Measurements from ENCODE around the gene MYBPC3.

The MYBPC3 gene

DNA sequence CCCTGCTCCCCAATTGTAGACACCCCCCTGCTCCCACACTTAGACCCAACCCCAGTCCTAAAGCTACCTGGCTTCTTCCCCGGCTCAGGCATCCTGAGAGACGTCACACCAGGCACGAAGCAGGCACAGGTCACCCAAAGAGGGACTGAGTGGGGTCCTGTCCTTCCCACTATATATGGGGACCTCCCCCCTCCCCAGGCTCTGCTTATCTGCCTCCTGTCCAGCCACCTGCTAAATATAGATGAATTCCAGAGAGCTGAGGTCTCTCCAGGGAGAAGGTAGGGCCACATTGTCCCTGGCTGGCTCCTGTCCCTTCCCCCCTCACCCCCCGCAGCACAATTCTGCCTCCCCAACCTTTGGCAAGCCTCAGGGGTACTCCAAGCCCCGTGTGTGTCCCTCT lies at the start of gene MYBPC3:
Gene MYBPC3, minus strand, starts transcription at position 147 of the 400 bp plus-strand sequence. Its CDS starts 55 bp downstream, at position 92.
- FAIRE-seq (no peak), DNase-seq (ENCODE audit: insufficient read length, low spot score) (no peak)
- TF ChIP-seq POLR2A (IDR thresholded peaks at IDR 0.05; ENCODE audit: low read depth, low read length) = no peak

DNA sequence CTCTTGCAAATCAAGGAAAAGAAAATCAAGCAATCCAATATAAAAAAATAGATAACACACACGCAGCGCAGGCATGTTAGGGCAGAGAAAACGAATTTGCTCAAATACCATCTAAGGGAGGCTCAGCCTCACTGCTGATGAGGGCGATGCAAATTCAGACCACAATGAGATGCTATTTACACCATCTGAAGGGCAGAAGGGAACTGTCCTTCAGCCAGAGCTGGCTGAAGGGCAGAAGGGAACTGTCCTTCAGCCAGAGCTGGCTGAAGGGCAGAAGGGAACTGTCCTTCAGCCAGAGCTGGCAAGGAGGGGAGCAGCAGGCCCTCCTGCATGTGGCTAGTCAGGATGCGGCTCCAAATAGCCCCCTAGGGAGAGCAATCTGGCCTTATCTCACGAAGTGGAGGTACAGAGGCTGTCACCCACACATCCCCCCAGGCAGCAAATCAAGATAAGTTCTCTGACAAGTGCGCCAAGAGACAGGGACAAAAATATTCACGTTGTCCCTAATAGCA lies 48.3 kb upstream of the MYBPC3 start:
- TF ChIP-seq POLR2A (IDR thresholded peaks at IDR 0.05; ENCODE audit: low read depth, low read length) = no peak
- FAIRE-seq = no peak
- no peak for DNase-seq (ENCODE audit: insufficient read length, low spot score)

DNA sequence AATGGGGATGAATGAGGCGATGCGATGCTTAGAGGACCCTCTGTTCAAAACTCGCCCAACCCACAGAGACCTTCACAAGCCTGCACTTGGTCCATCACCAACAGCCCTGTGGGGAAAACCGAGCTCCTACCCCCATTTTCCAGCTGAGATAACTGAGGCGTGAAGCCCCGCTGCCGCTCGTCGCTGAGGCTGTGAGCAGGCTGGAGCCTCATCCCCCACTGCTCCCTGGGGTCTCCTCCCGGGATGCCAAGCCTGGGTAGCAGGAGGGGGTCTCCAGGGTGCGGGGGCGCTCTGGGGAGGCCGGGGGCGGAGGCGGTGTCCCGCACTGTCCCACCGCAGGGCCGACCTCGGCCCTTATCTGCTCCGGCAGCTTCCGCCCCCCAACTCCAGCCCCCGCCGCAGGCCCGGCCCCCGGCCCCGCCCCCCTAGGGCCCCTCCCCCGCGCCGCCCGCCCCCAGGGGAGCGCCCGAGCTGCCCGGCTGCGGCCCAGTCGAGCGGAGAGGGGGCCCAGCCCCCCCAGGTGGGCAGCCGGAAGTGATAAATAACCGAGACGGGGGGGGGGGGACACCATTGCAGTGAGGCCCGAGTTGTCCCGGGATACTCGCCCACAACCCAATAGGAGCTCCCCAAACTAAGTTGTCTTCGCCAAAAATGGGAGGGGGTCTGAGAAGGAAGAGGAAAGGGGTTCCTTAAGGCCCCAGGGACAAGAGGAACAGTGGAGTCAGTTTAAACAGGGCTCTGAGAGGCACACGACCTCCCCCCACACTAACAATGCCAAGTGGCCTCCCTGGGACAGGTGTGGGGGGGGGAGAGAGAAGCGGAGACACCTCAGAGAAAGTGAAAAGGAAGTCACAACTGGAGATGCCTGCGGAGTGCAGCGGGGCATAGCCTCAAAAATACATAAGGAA lies 47.6 kb upstream of the MYBPC3 start:
- DNase-seq (ENCODE audit: insufficient read length, low spot score) (no peak), FAIRE-seq (no peak)
- no peak for TF ChIP-seq POLR2A (IDR thresholded peaks at IDR 0.05; ENCODE audit: low read depth, low read length)

DNA sequence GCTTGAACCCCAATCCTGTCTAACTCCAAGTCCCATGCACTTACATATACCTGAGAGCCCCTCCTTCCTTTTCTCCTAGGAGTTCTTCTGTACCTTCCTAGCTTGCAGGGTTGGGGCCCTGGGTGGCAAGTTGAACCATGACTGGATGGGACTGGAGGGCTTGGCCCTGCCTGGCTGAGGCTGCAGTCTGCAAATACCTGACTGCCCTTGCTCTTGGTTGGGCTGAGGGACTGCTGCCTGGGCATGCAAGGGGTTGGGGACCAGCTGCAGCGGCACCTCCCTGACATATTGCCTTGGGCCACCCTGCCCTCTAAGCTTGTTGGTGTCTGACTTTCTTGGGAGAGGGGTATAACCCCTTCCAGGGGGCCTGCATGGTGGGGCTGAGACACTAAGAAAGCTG lies 46.0 kb upstream of the MYBPC3 start:
- FAIRE-seq = no peak
- no peak for TF ChIP-seq POLR2A (IDR thresholded peaks at IDR 0.05; ENCODE audit: low read depth, low read length)
- DNase-seq (ENCODE audit: insufficient read length, low spot score) = no peak

DNA sequence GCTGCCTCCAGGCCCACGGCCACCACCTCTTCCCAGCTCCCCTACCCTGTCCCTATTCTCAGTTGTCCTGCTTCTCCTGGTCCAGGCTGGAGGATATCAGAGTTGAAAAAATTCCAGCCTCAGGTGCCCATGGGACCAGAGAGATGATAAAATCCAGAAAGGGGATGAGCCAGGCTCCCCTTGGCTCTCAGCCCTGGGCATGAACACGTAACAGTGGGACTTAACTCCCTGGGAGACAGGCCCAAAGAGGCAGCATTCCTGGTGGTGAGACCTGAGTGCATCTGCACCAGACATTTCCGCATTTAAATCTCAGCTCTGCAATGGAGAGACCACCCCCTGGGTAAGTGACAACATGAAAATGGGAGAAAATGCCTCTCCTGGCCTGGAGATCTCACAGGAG lies 45.5 kb upstream of the MYBPC3 start:
- FAIRE-seq (no peak), DNase-seq (ENCODE audit: insufficient read length, low spot score) (no peak)
- no peak for TF ChIP-seq POLR2A (IDR thresholded peaks at IDR 0.05; ENCODE audit: low read depth, low read length)

DNA sequence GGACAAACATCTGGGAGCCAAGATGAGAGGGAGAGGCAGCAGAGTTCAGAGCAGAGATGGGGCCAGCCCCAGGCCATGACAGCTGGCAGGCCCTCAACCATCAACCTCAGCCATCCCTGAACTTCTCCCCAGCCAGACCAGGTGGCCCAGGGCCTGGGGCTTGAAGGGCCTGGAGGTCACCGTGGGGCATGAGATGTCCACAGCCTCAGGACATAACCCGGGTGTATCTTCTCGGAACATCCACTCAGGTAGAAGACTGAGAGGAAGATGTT lies 43.5 kb upstream of the MYBPC3 start:
- no peak for FAIRE-seq
- TF ChIP-seq POLR2A (IDR thresholded peaks at IDR 0.05; ENCODE audit: low read depth, low read length) = no peak
- DNase-seq (ENCODE audit: insufficient read length, low spot score) = no peak

DNA sequence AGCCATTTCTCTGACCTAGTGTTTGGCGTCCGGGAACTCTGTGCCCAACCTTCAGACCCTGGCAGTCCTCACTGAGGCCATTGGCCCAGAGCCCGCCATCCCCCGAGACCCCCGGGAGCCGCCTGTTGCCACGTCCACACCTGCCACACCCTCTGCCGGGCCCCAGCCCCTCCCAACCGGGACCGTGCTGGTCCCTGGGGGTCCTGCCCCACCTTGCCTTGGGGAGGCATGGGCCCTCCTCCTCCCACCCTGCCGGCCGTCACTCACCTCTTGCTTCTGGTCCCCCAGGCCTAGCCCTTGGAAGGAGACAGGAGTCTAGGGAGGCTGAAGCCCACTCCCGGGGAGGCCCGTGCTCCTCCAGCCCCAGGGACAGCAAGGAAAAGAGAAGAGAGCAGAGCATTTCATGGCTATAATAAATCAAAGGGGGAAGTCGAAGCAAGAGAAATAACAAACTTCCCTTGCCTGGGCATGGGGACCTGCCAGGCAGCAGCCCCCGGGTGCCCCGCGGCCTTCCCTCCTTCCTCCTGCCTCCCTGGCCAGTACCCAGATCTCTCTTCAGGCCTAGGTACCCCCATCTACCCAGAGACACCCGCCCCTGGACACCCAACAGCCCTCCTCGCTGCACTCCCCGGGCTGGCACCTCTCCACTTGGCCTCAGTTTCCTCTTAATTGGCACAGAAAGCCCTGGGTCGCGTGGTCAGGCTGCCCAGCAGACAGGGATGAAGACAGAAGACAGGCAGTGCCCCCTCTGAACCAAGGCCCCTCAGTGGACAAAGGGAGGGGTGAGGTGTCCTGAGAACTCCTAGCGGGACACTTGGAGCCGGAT lies 42.9 kb upstream of the MYBPC3 start:
- TF ChIP-seq POLR2A (IDR thresholded peaks at IDR 0.05; ENCODE audit: low read depth, low read length) = no peak
- no peak for FAIRE-seq

DNA sequence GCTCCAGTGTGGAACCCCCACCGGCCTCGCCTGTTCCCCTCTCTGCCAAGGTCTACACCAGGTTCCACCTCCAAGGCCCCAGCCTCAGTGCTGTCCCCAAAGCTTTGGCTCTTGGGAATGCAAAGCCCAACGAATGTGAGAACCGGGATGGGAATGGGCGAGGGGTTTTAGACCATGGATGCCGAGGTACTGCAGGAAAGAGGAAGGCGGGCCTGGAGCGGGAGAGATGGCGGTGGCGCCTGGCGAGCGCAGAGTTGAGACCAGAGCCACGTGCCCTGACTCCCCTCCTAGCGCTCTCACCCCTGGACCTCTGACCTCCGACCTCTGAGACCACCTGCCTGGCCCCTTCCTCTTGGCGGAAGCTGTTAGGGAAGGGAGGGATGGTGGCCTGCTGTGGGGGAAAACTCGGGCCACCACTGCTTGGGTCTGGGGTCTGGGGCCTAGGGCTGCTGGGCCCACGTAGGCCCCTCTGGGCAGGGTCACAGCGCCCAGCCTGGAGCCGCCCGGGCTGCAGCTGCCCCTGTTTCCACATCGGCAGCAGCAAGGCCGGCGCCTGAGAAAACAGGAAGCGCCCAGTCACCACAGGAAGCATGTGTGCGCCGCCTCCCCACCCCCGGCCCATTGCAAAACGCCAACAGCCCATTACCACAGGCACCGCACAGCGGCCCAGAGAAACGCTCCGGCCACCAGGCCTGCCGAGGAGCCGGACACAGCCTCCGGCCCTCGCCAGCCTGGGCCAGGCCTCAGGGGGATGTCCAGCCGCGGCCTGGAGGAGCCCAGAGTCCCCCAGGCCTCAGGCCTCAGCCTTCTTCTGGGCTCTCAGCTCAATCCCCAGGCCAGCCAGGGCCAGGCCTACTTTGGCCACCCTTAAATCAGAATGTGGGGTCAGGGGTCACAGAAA lies 42.1 kb upstream of the MYBPC3 start:
- no peak for TF ChIP-seq POLR2A (IDR thresholded peaks at IDR 0.05; ENCODE audit: low read depth, low read length)
- FAIRE-seq (no peak), DNase-seq (ENCODE audit: insufficient read length, low spot score) (no peak)

More for the DNA sequence above, 42.9 kb upstream of the MYBPC3 start:
- no peak for DNase-seq (ENCODE audit: insufficient read length, low spot score)

DNA sequence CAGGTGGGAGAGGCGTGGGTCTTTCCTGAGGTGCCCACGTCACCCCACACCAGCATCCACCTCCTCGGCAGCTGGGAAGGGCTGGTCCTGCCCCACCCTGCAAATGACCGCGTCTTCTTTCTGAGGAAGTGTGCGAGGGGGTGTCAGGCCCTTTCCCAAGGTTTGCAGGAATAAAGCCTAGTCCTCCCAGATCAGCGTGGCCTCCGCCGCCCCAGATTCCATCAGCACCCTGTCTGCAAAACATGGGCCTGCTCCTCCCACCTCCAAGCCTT lies 41.5 kb upstream of the MYBPC3 start:
- TF ChIP-seq POLR2A (IDR thresholded peaks at IDR 0.05; ENCODE audit: low read depth, low read length) = no peak
- DNase-seq (ENCODE audit: insufficient read length, low spot score) (no peak), FAIRE-seq (no peak)

DNA sequence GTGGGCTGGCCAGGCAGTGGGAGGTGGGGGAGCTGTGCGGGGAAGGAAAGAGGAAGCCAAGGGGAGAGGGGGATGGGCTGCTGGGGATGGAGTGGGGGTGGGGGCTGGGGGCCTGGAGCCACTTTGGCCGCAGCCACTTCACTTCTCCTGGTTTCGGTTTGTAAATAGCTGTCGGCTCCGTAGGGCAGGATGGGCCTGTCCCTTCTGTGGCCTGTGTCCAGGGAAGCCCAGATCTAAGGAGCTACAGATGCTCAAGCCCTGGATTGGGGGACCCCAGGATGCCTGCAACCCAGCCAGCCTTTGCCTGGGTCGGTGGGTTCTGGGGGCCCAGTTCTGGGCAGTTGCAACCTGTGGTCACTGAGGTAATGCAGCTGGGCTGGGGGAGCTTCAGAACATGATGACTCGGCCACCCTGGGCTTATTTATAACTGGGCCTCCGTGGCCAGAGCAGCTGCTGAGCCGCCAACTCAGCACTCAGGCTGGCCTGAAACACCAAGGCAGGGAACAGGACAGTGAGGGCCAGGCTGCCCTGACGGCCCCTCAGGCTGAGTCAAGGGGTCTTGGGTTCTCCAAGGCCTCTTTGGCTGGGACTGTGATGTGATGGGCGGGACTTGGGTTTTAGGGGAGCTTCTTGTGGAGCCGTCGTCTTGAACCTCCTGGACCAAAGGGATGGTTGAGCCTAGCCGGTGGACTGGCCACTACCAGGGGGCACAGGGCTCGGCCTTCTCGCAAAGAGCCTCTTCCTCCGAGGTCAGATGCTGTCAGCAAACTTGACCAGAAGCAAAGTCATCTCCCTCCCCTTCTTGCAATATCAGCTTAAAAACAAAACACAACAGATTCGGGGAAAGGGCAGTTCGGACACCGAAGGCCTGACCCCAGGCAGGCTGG lies 40.9 kb upstream of the MYBPC3 start:
- FAIRE-seq (no peak), DNase-seq (ENCODE audit: insufficient read length, low spot score) (peak; percentile 81)
- TF ChIP-seq POLR2A (IDR thresholded peaks at IDR 0.05; ENCODE audit: low read depth, low read length) = 0 out of 2 replicates have a peak, but pooled peaks have one; percentile 6

DNA sequence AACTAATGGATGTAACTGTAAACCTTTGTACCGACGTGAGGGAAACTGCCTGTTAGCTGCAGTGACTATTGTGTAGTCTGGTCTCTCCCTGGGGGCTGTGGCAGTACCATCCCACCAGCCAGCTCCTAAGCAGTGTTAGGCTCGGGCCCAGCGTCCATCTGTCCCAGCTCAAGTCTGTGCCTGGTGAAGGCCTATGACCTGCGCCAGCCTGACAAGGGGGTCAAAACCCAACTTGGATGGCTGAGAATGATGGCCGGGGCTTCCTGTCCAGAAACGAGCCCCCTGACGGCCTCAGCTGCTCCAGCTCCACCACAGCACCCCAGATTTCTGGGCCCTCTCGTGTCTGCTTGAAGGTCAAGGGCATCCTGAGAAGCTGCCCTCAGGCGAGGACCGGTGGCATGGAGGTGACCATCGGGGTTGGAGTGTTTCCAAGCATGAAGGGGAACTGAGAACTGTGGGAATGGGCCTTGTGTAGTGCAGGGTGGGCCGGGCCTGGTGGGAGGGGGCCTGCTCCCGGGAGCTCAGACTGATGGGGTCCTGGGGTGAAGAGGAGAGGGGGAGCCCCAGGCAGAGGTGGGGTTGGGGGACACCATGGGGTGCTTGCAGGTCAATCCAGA lies 40.2 kb upstream of the MYBPC3 start:
- no peak for DNase-seq (ENCODE audit: insufficient read length, low spot score)
- TF ChIP-seq POLR2A (IDR thresholded peaks at IDR 0.05; ENCODE audit: low read depth, low read length) = no peak
- FAIRE-seq = no peak

DNA sequence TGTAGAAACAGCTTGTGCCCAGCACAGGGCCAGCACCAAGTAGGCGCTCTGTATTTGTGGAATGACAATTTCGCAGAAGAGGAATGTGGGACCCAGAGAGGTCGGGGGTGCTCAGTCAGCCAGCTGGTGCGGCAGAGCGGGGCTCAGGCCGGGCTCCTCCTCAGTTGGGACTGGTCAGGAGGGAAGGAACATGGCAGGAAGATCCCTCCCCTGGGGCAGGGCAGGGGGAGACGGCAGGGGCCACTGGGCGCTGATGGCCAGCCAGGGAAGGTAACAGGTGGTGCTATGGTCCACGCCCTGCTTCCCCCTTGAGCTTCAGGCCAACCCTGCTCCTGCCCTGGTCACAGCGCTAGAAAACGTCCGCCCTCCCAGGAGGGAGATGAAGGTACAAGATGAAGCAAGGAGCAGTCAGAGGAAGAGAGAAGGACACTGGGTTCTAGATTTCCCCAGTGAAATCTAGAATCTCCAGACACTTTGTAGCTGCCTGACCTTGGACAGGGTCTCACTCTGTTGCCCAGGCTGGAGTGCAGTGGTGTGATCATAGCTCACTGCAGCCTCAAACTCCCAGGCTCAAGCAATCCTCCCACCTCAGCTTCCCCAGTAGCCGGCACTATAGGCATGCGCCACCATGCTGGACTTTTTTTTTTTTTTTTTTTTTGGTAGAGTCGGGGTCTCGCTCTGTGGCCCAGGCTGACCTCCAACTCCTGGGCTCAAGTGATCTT lies 39.4 kb upstream of the MYBPC3 start:
- FAIRE-seq = no peak
- DNase-seq (ENCODE audit: insufficient read length, low spot score) = no peak
- TF ChIP-seq POLR2A (IDR thresholded peaks at IDR 0.05; ENCODE audit: low read depth, low read length) = no peak
